Measurements from ENCODE around the gene SNRNP27.

DNA sequence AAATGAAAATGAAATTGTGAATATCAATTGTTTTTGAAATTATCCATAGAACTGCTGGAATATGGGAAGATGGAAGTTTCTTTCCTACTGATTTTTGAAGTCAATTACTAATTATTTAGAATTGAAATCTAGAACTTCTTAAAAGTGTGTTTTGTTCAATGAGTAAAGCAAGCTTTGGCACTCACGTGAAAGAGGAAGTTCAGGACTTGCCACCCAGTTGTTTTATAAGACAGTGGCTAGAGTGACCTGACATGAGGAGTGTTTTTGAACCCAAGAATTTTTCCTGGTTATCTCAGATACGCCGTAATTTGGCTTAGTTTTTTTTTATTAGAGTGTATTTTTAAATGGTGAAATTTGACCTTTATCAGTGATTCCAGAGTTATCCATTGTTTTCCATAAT lies 24.6 kb downstream of the SNRNP27 start:
- TF ChIP-seq TOX (CRISPR knock-in tag; IDR thresholded peaks at IDR 0.05; ENCODE audit: borderline replicate concordance) (no peak), RARB (CRISPR knock-in tag; IDR thresholded peaks at IDR 0.05) (no peak), OSR1 (CRISPR knock-in tag; IDR thresholded peaks at IDR 0.05) (no peak), ARNTL (CRISPR knock-in tag; IDR thresholded peaks at IDR 0.05; ENCODE audit: borderline replicate concordance, low read depth) (no peak), BACH2 (CRISPR knock-in tag; IDR thresholded peaks at IDR 0.05; ENCODE audit: borderline replicate concordance) (no peak), ZNF8 (CRISPR knock-in tag; IDR thresholded peaks at IDR 0.05) (no peak), ZFP3 (CRISPR knock-in tag; IDR thresholded peaks at IDR 0.05) (no peak)
- TF ChIP-seq, protein P1, sequence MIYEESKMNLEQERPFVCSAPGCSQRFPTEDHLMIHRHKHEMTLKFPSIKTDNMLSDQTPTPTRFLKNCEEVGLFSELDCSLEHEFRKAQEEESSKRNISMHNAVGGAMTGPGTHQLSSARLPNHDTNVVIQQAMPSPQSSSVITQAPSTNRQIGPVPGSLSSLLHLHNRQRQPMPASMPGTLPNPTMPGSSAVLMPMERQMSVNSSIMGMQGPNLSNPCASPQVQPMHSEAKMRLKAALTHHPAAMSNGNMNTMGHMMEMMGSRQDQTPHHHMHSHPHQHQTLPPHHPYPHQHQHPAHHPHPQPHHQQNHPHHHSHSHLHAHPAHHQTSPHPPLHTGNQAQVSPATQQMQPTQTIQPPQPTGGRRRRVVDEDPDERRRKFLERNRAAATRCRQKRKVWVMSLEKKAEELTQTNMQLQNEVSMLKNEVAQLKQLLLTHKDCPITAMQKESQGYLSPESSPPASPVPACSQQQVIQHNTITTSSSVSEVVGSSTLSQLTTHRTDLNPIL (CRISPR knock-in tag; IDR thresholded peaks at IDR 0.05; ENCODE audit: low read depth), result no peak
- TF ChIP-seq, protein P2, sequence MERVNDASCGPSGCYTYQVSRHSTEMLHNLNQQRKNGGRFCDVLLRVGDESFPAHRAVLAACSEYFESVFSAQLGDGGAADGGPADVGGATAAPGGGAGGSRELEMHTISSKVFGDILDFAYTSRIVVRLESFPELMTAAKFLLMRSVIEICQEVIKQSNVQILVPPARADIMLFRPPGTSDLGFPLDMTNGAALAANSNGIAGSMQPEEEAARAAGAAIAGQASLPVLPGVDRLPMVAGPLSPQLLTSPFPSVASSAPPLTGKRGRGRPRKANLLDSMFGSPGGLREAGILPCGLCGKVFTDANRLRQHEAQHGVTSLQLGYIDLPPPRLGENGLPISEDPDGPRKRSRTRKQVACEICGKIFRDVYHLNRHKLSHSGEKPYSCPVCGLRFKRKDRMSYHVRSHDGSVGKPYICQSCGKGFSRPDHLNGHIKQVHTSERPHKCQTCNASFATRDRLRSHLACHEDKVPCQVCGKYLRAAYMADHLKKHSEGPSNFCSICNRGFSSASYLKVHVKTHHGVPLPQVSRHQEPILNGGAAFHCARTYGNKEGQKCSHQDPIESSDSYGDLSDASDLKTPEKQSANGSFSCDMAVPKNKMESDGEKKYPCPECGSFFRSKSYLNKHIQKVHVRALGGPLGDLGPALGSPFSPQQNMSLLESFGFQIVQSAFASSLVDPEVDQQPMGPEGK (CRISPR knock-in tag; IDR thresholded peaks at IDR 0.05; ENCODE audit: borderline replicate concordance), result no peak
